ENCODE data around the gene VAV2.

Gene VAV2

GRCh38 chr9:133891741-133892140 lies 100.4 kb downstream of the VAV2 start:
- DNase-seq (ENCODE audit: low read depth, low spot score), result no peak

DNA sequence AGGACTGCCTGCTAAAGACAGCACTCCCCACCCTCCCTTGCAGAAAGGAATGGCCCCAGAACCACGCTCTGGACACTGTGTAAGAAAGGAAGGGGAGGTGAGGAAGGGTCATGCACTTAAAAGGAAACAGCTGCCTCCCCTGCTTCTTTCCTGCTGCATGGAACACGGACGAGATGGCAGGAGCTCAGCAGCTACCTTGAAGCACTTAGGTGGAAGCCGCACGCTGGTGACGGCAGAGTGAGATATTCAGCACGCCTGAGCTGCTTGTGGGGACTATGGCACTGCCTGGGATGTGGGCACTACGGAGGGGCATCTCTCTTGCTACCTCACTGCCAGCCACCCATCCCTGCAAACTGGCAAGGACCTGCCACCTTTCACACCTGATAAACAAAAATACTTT lies 101.5 kb downstream of the VAV2 start:
- DNase-seq (ENCODE audit: low read depth, low spot score), result no peak

GRCh38 chr9:133889584-133890301 lies 102.4 kb downstream of the VAV2 start:
- DNase-seq (ENCODE audit: low read depth, low spot score), result peak; percentile 59

GRCh38 chr9:133888809-133889491 lies 103.2 kb downstream of the VAV2 start:
- DNase-seq (ENCODE audit: low read depth, low spot score), result no peak

DNA sequence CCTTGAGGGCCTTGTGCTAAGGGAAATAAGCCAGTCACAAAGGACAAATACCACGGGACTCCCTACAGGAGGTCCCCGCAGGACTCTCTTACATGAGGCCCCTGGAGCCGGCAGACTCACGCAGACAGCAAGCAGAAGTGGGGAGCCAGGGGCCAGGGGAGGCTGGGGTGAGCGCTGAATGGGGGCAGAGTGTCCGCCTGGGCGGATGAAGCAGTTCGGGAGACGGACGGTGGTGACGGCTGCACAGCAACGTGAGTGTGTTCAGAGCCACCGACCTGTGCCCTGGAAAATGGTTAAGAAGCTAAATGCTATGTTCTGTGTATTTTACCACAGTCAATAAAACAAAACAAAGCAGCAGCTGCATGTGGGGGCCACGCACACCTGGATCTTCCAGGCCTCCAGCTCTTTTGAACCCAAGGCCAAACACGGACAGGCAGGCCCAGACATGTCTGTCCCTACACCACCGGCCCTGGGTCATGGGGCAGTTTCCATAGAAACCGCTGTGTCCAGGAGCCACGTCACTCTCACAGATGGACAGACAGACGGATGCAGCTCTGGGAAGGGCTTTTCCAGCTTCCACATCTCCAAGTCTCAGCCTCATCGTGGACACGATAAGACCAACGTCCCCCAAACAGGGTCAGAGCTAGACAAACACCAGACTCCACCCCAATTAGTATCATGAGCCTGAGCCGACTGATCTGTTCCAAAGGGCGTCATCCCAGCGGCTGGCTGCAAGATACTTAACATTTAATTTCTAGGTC lies 103.9 kb downstream of the VAV2 start:
- peak; percentile 39 for DNase-seq (ENCODE audit: low read depth, low spot score)

DNA sequence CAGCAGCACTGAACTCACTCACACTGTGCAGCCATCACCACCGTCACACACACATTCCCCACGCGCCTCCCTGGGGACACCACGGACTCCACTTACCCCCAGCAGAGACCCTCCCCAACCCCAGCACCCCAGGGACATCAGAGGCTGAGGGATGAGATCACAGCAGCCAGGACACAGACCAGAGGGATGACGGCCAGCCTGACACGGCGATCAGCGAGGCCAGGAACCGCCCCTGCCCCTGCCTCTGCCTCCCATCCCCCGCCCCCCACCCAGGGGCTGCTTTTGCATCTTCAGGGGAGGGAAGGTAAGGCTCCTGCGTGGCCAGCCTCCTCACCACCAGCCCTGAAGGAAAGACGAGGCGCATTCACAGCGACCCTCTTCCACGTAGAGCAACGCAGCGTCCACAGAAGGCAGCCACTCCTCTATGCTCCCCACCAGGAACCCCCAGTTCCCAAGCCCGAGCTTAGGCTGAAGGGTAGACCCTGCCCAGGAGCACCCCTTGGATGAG lies 104.5 kb downstream of the VAV2 start:
- no peak for DNase-seq (ENCODE audit: low read depth, low spot score)

DNA sequence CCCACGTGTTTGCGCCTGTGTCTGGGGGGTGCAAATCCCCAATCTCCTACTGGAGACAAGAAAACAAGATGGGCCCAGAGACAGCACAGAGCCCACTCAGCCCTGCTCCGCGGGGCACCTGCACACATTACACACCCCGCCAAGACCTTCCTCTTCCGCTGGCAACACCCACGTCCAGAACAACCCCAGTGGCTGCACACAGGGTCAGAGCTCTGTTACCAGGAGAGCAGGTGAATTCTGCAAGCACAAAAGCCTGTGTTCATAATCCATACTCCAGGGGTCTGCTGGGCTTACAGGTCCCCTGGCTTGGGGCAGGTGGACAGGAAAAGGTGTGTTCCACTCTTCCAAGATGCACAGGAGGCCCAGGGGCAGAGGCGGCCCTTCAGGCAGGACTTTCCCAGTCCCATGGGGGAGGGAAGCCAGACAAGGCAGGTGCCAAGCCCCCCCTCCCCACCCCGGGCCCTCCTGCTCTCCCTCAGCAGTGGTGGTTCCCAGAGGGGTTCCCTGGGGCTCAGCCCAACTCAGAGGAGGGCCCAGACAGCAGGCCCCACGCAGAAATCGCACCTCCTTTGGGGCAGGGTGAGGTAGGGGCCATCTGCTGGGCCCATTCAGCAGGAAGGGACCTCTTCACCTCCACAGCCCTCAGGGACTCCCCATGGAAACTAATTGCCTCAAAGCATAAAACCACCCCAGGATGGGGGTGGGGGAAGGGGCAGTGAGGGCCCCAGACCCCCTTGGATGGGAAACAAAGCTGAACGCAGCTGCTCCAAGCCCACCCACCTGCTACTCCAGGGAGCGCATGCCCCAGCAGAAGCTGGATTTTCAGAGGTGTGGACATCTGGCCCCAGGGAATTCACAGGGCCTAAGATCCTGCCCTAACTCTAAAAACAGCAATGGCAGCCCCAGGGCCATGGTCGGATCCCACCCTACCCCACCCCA lies 105.3 kb downstream of the VAV2 start:
- DNase-seq (ENCODE audit: low read depth, low spot score), result no peak

GRCh38 chr9:133884907-133885744 lies 107.0 kb downstream of the VAV2 start:
- no peak for DNase-seq (ENCODE audit: low read depth, low spot score)

- no peak for DNase-seq (ENCODE audit: low read depth, low spot score)
Measured at GRCh38 chr9:133882849-133883755, 109.0 kb downstream of the VAV2 start.

GRCh38 chr9:133881671-133882381 lies 110.3 kb downstream of the VAV2 start:
- no peak for DNase-seq (ENCODE audit: low read depth, low spot score)

DNA sequence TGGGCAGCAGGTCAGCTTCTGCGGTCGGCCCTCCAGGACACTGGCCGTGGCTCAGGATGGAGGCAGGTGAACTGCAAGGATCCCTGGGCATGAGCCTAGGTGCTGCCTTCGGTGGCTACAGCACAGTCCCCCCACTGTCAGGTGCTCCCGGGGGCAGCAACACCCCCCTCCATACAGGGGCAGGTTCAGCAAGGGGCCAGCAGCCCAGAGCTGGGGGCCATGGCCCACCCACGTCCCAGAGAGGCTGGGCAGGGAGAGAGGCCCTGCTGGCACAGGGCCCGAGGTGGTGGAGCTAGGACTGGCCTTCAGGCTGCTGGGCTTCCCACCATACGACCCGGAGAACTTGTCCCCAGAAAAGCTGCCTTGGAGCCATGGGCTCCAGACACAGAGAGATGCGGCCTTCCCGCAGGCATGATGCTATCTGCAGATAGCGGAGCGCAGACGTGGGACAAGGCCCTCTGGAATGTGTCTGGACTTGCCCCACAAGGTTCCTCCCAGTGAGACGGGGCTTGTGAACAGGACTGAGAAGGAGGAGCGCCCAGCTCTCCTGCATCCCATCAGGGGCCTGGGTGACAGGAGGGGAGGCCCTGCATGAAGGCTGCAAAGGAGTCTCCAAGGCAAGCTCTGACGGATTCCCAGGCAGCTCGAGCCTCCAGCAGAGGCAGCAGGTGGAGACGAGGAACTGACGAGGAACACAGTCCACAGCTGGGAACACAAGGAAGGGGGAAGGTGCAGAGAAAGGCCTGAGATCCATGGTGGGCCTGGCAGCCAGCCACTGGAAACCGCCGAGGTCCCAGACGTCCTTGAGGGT lies 111.1 kb downstream of the VAV2 start:
- DNase-seq (ENCODE audit: low read depth, low spot score), result peak; percentile 57

DNA sequence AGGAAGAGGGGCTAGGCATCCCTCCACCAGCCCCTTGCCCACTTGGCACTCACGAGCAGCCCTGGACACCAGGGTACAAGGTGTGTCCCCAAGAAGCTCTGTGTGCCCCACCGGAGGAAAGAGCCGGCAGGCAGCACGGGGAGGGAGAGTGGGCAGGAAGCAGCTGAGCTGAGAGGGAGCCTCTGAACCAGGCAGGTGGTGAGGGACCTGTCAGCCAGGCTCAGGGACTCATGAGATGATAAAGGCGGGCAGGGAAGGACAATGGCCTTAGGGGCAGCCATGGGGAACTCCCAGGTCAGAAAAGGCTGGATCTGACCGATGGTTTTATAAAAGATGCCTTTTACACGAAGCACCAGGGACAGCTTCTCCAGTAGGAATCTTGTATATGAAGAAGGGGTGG lies 112.0 kb downstream of the VAV2 start:
- no peak for DNase-seq (ENCODE audit: low read depth, low spot score)

DNA sequence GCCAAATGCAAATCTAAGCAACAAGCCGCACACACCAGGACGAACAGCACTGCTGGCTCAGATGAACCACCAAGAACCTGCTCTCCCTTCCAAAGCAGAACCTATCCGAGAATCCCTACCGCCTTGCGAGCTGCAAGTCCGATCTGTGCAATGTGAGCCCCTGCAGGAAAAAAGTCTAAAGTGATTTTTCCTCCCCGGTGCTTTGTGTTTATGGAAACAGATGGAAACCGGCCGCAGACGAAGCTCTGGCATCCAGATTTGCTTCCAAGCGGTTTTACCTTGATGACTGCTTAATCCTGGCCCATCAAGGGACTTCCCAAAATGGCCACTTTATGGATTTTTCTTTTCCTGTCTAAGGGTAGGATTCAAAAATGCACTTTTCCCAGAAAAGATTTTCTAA lies 112.5 kb downstream of the VAV2 start:
- DNase-seq (ENCODE audit: low read depth, low spot score), result no peak

- no peak for DNase-seq (ENCODE audit: low read depth, low spot score)
Measured at GRCh38 chr9:133878402-133878801, 113.7 kb downstream of the VAV2 start.

- no peak for DNase-seq (ENCODE audit: low read depth, low spot score)
Measured at GRCh38 chr9:133877967-133878366, 114.2 kb downstream of the VAV2 start.

GRCh38 chr9:133877327-133877726 lies 114.8 kb downstream of the VAV2 start:
- DNase-seq (ENCODE audit: low read depth, low spot score), result no peak

GRCh38 chr9:133876836-133877235 lies 115.3 kb downstream of the VAV2 start:
- DNase-seq (ENCODE audit: low read depth, low spot score), result no peak

DNA sequence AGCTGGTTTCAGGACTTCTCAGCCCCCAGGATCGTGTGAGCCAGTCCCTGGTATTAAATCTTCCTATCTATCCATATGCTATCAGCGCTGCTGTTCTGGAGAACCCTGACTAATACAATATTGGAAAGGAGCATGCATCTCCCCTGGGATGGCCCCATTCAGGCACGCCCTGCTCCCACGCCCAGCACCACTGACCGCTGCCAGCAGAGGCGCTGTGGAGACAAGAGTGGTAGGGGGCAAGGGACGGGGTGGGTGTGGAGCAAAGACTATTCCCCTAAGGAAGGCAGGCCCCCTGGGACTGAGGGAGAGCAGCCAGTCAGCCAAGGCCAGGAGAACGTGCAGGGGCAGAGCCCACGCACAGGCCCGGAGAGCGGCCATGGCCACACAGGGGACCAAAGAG lies 116.0 kb downstream of the VAV2 start:
- DNase-seq (ENCODE audit: low read depth, low spot score), result no peak

Measured in astrocyte of the hippocampus (primary cell).